Mucosa of stomach (tissue), 1 donor: Measurements from ENCODE around the gene ADAMTS3.

ENCODE experiments used
- H3K27me3 ChIP-seq: one replicate; pipeline ENCODE4 v1.7.0; 2013; ENCODE audit warnings: mild to moderate bottlenecking, low read length; ENCODE audit not compliant: control insufficient read depth, insufficient read depth
- H3K36me3 ChIP-seq: one replicate; pipeline ENCODE4 v1.7.0; 2013; ENCODE audit warnings: low read length; ENCODE audit not compliant: control insufficient read depth, insufficient read depth
- H3K4me1 ChIP-seq: one replicate; pipeline ENCODE4 v1.7.0; 2013; ENCODE audit warnings: mild to moderate bottlenecking, low read length; ENCODE audit not compliant: control insufficient read depth, insufficient read depth
- H3K4me3 ChIP-seq: one replicate; pipeline ENCODE4 v1.7.0; 2013; ENCODE audit warnings: low read length
- H3K9ac ChIP-seq: one replicate; pipeline ENCODE4 v1.7.0; 2013; ENCODE audit warnings: mild to moderate bottlenecking, low read length, moderate library complexity
- H3K9me3 ChIP-seq: one replicate; pipeline ENCODE4 v1.7.0; 2013; ENCODE audit warnings: mild to moderate bottlenecking, low read length, moderate library complexity; ENCODE audit not compliant: control insufficient read depth
- donor health status: Pancreatic carcinoma.

The ADAMTS3 gene

GRCh38 chr4:72290737-72291136 lies 278.3 kb downstream of the ADAMTS3 start:
- Histone ChIP-seq H3K4me1 (no peaks in the 10 kb centered on the region), H3K4me3 (no peak overlapping the region), H3K9ac (no peak overlapping the region), H3K36me3 (no peaks in the 10 kb centered on the region), H3K27me3 (no peaks in the 10 kb centered on the region), H3K9me3 (no peaks in the 10 kb centered on the region)

DNA sequence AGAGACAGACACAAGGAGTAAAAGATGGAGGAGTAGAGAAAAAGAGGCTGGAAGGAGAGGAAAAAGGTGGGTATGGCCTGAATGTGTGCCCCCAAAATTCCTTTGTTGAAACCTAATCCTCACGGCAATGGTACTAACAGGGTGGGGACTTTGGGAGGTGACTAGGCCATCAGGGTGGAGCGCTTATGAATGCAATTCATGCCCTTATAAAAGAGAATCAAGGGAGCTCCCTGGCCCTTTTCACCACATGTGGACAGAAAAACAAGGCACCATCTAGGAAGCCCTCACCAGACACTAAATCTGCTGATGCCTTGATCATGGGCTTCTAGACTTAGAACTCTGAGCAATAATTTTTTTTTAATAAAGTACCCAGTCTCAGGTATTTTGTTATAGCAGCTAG lies 282.1 kb downstream of the ADAMTS3 start:
- Histone ChIP-seq H3K27me3 (no peaks in the 10 kb centered on the region), H3K9ac (no peak overlapping the region), H3K36me3 (no peaks in the 10 kb centered on the region), H3K9me3 (no peaks in the 10 kb centered on the region), H3K4me1 (no peaks in the 10 kb centered on the region), H3K4me3 (no peak overlapping the region)

- no peaks in the 10 kb centered on the region for H3K9me3 ChIP-seq
- H3K9ac ChIP-seq = no peak overlapping the region
- no peaks in the 10 kb centered on the region for H3K27me3 ChIP-seq
- no peak overlapping the region for H3K4me3 ChIP-seq
- H3K4me1 ChIP-seq = no peaks in the 10 kb centered on the region
- H3K36me3 ChIP-seq = no peaks in the 10 kb centered on the region
Observed at GRCh38 chr4:72286185-72286584, 282.8 kb downstream of the ADAMTS3 start.

DNA sequence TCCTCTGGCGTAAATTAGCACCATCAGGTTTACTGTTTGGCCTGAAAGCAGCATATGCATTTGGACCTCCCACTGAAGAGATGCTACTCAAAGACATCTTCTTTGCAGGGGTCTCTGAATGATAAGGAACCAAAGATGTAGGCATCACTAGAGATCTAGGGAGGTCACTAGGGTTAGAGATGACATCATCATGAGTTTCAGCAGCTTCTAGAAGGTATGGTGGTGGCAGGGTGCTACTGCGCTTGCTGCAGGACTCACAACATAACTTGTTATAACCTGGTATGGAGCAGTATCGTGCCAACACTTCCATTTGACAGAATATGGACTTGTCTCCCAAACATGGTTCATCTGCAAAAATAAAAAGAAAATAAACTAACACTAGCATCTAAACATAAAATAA lies 285.7 kb downstream of the ADAMTS3 start:
- no peak overlapping the region for H3K4me3 ChIP-seq
- H3K36me3 ChIP-seq = no peaks in the 10 kb centered on the region
- H3K9ac ChIP-seq = no peak overlapping the region
- H3K27me3 ChIP-seq = no peaks in the 10 kb centered on the region
- H3K4me1 ChIP-seq = no peaks in the 10 kb centered on the region
- no peaks in the 10 kb centered on the region for H3K9me3 ChIP-seq

GRCh38 chr4:72280252-72280651 lies 288.8 kb downstream of the ADAMTS3 start:
- H3K9ac ChIP-seq = no peak overlapping the region
- H3K4me3 ChIP-seq = no peak overlapping the region
- H3K27me3 ChIP-seq = no peaks in the 10 kb centered on the region
- no peaks in the 10 kb centered on the region for H3K9me3 ChIP-seq
- no peaks in the 10 kb centered on the region for H3K36me3 ChIP-seq
- no peaks in the 10 kb centered on the region for H3K4me1 ChIP-seq

DNA sequence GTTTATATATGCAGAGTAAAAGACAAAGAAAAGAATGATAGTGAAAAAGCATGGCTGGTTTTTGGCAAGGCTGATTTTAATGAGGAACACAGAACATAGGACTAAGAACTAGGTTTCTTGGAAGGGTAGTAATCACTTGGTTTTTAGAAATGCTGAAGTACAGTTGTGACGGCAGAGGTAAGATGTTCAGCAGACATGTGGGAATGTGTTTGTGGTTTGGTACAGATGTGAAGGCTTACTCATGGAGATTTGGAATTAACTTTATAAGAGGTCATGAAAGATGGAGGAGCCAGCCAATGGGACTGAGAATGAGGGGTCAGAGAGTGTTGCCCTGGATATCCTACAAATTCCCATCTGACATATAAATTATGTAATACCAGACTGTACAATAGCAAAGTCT lies 293.6 kb downstream of the ADAMTS3 start:
- Histone ChIP-seq H3K9ac (no peak overlapping the region), H3K4me1 (no peaks in the 10 kb centered on the region), H3K27me3 (no peaks in the 10 kb centered on the region), H3K36me3 (no peaks in the 10 kb centered on the region), H3K4me3 (no peak overlapping the region), H3K9me3 (no peaks in the 10 kb centered on the region)

DNA sequence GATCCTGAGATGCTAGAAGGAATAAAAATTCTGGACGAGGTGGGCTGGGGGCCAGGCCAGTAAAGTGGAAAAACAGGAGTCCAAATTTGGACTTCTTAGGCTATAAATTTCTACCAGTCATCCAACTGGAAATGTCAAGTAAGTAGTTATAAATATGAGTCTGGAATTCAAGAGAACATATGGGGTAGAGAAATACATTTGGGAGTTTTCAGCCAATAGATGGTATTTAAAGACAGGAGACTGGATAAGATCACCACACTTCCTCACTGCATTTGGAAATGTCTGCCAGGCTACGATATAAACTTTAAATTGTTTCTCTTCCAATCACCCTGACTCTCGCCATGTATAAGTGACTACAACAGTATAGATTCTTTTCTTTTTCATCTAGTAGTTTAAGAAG lies 294.8 kb downstream of the ADAMTS3 start:
- no peaks in the 10 kb centered on the region for H3K9me3 ChIP-seq
- no peaks in the 10 kb centered on the region for H3K27me3 ChIP-seq
- H3K9ac ChIP-seq = no peak overlapping the region
- no peak overlapping the region for H3K4me3 ChIP-seq
- H3K4me1 ChIP-seq = no peaks in the 10 kb centered on the region
- H3K36me3 ChIP-seq = no peaks in the 10 kb centered on the region

- Histone ChIP-seq H3K4me3 (no peak overlapping the region), H3K36me3 (no peaks in the 10 kb centered on the region), H3K9ac (no peak overlapping the region), H3K27me3 (no peaks in the 10 kb centered on the region), H3K4me1 (no peaks in the 10 kb centered on the region), H3K9me3 (no peaks in the 10 kb centered on the region)
Observed at GRCh38 chr4:72255269-72255668, 313.8 kb downstream of the ADAMTS3 start.

DNA sequence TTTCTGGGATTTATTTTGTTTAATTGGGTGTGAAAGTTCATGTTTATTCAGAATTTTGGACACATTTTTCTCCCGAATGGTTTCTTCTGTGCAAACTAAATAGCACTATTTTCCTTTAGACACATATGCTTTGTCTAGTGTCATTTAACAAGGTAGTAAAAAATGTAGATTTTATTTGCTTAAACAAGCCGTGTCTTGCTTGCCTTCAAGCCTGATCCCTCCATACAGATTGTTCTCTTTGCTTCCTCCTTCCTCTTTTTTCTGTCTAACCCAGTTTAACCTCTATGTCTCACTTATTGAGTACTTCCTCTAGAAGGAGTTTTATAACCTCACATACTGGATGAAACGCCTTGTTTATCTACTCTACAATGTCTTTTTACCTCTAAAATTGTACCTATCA lies 325.4 kb downstream of the ADAMTS3 start:
- H3K36me3 ChIP-seq = no peaks in the 10 kb centered on the region
- H3K4me3 ChIP-seq = no peak overlapping the region

GRCh38 chr4:72239487-72240116 lies 329.4 kb downstream of the ADAMTS3 start:
- Histone ChIP-seq H3K36me3 (no peaks in the 10 kb centered on the region), H3K4me1 (no peaks in the 10 kb centered on the region), H3K9ac (no peak overlapping the region), H3K9me3 (no peaks in the 10 kb centered on the region), H3K4me3 (no peak overlapping the region), H3K27me3 (no peaks in the 10 kb centered on the region)

More for the DNA sequence above, 325.4 kb downstream of the ADAMTS3 start:
- H3K9ac ChIP-seq = no peak overlapping the region
- H3K9me3 ChIP-seq = no peaks in the 10 kb centered on the region
- no peaks in the 10 kb centered on the region for H3K4me1 ChIP-seq
- H3K27me3 ChIP-seq = no peaks in the 10 kb centered on the region
